Testis (tissue), 2 donors: ENCODE data around the gene KIF16B.

Experiments
- CTCF ChIP-seq, 3 experiments: fragments of 450-650 bp in 2 of 3; fragments of 200-600 bp in 1 of 3; sonication (generic) in 1 of 3; IDR thresholded peaks; one replicate each; pipeline ENCODE4 v1.5.1; 2016 to 2019; ENCODE audit warnings: antibody characterized with exemption in 3 of 3, mild to moderate bottlenecking in 2 of 3, moderate library complexity in 1 of 3
- POLR2A ChIP-seq: fragments of 450-650 bp; IDR thresholded peaks from one replicate; pipeline ENCODE4 v1.6.1; 2017; ENCODE audit warnings: antibody characterized with exemption, mild to moderate bottlenecking, moderate library complexity

GRCh38 chr20:16537918-16538317, 35.3 kb downstream of the KIF16B start:
- no peak for TF ChIP-seq CTCF (IDR thresholded peaks at IDR 0.05)
- no peak for TF ChIP-seq POLR2A
